NCI-H82 (cell line): ENCODE data around the gene ATAD3B.
A peak's percentile ranks its signal among the peaks of the same experiment; 100 is the strongest.
"Not testable (repeated sequence)": the region's sequence is repeated elsewhere in the genome, so short reads cannot be mapped to it uniquely, and the experiment has no call there.

Source experiments
- DNase-seq: peaks from one replicate; lab custom pipeline; 2025; lab: John Stamatoyannopoulos, UW

ATAD3B gene

DNA sequence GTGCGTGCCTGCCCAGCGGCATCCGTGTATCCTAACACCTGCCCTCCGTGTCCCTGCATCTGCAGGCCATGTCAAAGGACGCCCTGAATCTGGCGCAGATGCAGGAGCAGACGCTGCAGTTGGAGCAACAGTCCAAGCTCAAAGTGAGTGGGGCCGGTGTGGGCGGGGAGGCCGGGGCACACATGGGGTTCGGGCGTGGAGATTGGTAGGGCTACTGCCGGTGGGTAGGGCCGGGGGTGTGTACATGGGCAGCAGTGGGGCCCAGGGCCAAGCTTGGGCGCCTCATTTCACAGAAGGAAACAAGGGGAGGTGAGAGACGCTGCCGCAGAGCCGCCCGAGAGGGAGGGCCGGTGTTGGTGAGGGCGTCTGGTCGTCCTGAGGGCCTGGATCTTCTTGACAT, 20.9 kb upstream of the ATAD3B start:
- DNase-seq: not testable (repeated sequence)

DNA sequence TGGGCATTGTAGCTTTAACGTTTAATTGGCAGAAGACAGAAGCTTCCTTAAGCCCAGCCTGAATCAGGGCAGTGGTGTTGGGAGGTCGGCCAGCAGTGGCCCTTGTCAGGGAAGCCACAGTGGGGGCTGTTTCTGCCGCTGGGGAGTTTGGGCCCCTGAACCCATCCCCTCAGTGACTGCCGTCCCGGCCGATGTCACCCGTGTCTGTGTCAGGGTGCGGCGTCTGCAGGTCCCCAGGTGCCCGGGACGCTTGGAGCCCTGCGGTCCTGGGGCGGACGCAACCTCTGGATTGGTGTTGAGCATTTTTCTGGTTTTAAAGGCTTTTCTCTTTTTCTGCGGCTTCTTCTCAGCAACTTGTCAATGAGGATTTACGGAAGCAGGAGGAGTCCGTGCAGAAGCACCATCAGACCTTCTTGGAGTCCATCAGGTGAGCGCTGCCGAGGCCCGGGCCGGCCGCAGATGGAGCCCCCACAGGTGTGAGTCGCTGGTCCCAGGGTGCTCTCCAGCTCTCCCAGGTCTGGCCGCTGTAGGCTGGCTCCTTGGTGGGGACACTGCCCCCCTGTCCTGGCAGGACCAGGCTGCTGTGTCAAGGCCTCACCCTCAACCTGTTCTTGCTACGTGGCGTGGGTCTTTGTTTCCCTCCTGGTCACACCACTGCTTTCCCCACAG, 19.7 kb upstream of the ATAD3B start:
- no peak for DNase-seq

DNA sequence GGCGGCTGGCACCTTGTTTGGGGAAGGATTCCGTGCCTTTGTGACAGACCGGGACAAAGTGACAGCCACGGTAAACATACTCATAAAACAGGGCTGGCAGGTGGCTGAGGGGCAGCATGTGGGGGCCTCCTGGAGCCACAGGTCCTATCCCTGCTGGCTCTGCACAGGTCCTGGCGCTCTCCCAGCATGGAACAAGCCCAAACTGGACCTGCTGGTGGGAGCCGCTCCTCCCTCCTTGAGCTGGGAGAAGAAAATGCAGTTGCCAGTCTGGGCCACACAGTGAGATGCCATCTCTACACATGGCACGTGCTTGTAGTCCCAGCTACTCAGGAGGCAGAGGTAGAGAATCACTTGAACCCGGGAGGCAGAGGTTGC, 19.2 kb upstream of the ATAD3B start:
- DNase-seq: not testable (repeated sequence)

DNA sequence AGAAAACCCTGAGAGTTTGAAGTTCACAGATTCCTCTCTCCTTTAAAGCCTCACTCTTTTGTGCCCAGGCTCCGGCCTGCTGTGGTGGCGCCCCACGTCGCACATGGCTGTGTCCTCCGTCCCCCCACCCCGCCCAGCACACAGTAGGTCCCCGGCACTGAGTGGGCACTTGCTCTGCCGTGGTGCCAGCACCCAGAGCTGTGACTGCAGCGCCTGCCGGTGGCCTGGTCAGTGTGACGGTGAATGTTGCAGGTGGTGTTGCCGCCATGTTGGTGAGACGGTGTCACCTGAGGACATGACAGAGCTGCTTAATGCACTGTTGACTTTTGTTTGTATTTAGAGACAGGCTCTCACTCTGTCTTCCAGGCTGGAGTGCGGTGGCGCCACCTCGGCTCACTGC, 18.7 kb upstream of the ATAD3B start:
- no peak for DNase-seq

DNA sequence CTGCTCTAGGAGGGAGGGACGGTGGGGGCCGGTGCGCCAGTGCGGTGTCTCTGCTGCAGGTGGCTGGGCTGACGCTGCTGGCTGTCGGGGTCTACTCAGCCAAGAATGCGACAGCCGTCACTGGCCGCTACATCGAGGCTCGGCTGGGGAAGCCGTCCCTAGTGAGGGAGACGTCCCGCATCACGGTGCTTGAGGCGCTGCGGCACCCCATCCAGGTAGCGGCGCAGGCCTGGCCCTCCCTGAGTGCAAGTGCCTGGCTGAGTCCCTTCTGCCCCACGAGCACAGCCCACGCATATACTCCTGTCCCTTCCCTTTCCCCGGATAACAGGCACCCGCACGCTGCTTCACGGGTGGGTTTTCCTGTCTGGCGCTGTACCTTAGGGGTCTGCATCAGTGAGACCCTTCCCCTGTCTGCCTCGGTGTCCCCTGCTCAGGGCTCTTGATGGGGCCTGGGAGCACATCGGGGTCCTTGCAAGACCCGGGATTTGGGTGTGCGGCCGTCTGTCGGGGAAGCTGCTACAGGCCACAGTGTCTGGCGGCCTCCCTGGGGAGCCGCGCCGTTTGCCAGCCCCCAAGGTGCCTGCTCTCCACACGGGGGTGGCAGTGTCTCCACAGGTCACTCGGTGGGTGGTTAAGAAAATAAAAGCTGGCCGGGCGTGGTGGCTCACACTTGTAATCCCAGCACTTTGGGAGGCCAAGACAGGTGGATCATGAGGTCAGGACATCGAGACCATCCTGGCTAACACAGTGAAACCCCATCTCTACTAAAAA, 17.1 kb upstream of the ATAD3B start:
- DNase-seq: not testable (repeated sequence)

DNA sequence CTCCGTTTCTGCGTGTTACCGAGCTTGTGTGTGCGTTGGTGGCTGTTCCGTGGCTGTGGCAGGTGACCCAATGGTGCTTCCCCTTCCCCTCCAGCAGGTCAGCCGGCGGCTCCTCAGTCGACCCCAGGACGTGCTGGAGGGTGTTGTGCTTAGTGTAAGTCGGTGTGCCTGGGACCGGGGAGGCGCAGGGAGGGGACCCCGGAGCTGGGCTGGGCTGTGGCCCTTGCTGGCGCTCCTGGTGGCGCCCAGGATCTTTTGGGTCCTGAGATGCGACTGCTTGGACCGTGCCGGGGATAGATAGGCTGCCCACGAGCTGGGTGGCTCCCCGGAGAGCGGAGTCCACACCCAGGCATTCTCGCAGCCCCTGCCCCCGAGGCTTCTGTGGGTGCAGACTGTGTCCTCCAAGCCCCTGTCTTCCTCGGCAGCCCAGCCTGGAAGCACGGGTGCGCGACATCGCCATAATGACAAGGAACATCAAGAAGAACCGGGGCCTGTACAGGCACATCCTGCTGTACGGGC, 16.1 kb upstream of the ATAD3B start:
- DNase-seq: no peak

DNA sequence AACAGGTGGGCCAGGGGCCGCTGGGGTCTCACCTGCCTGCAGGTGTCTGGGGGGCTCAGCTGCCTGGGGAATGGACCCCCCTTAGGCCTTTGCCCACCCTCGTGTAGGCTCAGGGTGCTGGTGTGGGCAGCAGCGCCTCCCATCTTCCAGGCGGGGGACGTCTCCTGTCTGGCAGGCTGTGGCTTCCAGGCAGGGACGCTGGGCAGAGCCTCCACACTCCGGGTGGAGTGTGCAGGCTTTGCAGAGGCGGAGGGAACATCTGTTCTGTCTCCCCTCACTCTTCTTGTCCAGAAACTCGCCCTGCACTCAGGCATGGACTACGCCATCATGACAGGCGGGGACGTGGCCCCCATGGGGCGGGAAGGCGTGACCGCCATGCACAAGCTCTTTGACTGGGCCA, 15.6 kb upstream of the ATAD3B start:
- DNase-seq: not testable (repeated sequence)

DNA sequence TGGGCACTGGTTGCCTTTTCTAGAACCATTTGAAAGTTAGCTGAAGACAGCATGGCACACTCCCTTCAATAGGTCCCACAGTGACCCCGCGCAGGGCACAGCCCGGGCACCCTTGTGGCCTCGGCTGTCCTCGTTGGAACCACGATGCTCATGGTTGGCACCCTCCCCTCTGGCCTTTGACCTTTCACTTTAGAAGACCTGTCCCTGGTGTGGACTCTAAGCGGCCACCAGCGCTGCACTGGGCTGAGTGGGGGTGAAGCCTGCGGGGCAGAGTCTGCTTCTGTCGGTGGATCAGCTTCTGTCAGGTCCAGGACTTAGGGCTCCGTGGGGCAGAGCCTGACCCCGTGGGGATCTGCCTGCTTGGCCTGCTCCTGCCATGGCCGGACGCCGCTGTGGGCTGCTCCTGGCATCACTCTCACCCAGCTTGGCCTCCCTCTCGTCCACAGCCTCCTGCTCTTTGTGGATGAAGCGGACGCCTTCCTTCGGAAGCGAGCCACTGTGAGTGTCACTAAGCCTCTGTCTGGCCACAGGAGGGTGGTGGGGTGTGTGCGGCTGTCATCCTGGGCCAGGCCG, 14.8 kb upstream of the ATAD3B start:
- DNase-seq: not testable (repeated sequence)

DNA sequence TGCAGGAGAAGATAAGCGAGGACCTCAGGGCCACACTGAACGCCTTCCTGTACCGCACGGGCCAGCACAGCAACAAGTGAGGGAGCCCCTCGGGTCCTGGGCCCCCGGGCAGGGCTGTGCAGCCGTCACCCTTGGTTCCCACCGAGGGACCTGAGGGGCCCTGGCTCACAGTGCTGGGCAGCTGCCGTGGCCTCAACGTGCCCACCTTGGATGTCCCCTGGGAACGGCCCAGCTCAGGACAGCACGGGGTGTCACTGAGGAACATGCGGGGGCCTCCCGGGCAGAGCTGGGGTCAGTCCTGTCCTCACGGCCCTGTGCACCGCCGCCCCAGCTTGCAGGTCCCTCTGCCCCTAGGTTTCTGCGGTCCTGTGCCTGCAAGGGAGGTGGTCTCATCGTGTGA, 12.4 kb upstream of the ATAD3B start:
- not testable (repeated sequence) for DNase-seq

DNA sequence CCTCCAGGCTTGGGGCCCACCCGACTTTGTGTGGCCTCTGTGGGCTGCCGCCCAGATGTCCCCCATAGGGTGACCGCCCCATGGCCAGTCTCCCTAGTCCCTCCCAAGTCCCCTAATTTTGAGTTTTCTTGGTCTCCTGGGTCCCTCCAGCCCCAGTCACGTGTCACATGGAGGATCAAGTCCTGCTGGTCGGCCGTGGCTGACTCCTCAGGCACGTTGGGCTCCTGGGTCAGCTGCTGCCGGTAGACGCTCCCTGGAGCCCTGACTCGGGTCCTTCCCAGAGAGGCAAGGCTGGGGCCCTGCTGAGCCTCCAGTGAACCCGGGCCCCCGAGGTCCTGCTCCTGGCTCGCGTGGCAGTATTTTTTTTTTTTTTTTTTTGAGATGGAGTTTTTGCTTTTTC, 11.9 kb upstream of the ATAD3B start:
- DNase-seq: not testable (repeated sequence)

DNA sequence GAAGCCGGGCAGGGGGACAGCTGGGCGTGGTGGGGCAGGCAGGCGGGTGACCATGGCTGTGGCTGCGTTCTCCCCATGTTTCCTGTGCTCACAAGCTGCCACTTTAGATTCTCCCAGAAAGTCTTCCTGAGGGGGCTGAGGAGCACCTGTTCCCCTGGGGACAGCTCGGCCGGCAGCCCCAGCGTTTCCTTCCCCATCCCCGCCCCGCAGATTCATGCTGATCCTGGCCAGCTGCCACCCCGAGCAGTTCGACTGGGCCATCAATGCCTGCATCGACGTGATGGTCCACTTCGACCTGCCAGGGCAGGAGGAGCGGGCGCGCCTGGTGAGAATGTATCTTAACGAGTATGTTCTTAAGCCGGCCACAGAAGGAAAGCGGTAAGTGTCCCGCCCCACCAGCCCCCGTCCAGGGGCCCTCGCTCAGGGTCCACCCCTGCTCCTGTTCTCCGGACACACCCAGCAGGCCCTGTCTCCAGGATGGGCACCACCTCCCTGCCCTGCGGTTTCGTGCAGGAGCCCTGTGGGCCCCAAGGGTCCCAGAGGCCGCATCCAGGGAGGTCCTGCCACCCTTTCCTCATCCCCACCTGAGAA, 10.9 kb upstream of the ATAD3B start:
- no peak for DNase-seq

DNA sequence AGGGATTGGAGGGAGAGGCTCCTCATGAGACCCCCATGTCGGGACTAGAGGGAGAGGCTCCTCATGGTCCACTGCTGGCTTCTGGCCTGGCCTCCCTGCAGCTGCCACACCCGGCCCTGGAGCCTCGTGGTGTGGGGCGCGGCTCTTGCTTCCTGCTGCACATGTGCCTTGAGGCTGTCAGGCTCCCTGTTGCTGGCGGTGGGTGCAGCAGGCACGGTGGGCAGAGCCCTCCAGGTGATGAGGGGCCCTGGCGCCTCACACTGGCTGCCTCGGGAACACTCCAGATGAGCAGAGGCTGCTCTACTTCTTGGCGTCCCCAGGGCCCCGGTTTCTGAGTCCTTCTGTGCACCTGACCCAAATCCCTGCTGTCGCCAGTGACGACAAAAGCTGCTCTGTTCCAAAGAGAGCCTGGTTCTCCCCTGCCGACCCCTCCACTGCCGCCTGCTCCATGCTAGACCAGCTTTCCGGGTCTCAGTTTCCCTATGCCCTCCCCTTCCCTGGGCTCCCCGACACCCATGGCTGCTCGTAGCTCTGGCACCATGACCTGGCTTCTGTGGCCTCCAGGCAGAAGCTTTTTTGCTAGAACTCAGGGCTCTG, 9.7 kb upstream of the ATAD3B start:
- peak; percentile 41 for DNase-seq

DNA sequence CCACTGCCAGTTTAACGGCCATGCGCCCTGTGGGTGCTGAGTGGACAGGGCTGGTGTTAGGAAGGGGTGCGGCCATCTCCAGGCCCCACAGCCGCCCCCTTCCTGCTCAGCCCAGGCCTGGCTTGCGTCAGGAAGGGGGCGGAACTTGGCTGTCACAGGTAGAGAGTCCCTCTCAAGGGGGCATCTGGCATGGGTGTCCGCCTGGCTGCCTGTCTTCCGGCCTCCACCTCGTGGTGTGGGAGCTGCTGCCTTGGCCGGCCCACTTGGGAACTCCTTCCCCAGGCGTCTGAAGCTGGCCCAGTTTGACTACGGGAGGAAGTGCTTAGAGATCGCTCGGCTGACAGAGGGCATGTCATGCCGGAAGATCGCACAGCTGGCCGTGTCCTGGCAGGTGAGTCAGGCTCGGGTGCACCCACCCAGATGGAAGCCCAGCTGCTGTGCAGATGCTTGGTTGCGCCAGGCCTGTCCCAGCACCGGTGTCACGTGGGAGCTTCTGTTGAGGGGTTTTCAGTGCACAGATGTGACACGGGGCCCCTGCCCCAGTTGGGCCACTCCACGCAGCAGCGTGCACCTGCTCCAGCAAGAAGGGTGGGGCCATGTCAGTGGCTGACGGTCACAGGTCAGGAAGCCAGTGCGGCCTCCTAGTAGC, 9.1 kb upstream of the ATAD3B start:
- peak; percentile 47 for DNase-seq

DNA sequence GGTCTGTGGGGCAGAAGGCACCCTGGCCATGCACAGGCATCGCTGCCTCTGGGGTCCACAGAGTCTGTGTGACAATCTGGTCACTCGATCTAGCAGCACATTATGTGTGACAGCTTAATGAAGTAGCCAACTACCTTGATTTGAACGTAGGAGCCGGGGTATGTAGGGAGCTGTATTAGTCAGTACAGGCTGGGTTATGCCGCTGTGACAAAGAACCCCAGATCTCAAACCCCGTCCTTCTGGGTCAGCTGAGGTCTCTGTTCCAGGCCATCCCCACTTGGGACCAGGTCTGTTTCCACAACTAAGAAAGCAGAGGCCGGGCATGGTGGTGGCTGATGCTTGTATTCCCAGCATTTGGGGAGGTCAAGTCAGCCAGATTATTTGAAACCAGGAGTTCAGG, 8.3 kb upstream of the ATAD3B start:
- DNase-seq: no peak

DNA sequence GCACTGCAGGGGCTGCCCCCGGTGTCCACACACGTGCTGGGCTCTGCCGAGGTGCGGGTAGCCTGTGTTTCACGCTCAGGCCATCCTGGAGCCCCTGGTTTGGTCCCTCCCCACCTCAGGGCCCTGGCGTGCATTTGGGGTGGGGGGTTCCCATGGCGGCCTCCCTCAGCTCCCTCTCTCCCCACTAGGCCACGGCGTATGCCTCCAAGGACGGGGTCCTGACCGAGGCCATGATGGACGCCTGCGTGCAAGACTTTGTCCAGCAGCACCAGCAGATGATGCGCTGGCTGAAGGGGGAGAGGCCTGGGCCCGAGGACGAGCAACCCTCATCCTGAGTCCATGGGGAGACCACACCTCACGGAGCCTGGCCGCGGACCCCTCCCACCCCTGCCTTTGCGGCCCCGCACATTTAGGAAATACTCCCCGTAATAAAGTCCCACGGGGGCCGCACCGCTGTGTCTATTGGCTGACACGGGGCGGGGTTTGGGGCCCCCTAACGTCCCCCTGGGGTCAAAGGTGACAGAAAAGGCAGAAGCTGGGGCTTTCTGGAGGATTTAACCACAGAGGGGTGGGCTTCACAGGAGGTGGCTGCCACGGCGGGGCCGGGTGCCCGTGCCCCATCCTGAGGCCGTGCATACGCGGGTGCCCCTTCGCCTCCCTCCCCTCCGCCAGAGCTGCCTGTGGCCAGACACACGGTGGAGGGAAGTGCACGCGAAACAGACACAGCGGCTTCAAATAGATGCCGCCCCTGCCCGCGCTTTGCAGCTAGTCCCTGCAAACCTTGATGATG, 3.2 kb upstream of the ATAD3B start:
- DNase-seq: not testable (repeated sequence)

DNA sequence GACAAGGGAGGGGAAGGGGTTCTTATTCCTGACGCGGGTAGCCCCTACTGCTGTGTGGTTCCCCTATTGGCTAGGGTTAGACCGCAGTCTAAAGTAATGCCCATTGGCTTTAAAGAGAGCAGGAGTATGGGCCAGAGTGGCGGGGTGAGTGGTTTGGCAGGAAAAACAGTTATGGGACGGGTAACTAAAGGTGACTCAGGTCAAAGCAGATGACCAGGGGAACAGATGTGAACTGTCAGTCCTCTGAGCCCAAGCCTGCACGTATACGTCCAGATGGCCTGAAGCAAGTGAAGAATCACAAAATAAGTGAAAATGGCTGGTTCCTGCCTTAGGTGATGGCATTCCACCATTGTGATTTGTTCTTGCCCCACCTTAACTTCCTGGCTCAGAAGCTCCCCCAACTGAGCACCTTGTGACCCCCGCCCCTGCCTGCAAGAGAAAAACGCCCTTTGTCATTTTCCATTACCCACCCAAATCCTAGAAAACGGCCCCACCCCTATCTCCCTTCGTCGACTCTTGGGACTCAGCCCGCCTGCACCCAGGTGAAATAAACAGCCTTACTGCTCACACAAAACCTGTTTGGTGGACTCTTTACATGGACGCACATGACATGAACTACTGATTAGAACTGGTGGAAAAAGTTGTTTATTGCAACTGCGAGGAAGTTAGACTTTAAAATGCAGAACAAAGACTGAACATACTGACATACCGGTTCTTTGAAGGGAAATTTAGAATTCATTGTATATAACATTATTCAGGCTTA, 758 bp upstream of the ATAD3B start:
- DNase-seq: peak; percentile 52

DNA sequence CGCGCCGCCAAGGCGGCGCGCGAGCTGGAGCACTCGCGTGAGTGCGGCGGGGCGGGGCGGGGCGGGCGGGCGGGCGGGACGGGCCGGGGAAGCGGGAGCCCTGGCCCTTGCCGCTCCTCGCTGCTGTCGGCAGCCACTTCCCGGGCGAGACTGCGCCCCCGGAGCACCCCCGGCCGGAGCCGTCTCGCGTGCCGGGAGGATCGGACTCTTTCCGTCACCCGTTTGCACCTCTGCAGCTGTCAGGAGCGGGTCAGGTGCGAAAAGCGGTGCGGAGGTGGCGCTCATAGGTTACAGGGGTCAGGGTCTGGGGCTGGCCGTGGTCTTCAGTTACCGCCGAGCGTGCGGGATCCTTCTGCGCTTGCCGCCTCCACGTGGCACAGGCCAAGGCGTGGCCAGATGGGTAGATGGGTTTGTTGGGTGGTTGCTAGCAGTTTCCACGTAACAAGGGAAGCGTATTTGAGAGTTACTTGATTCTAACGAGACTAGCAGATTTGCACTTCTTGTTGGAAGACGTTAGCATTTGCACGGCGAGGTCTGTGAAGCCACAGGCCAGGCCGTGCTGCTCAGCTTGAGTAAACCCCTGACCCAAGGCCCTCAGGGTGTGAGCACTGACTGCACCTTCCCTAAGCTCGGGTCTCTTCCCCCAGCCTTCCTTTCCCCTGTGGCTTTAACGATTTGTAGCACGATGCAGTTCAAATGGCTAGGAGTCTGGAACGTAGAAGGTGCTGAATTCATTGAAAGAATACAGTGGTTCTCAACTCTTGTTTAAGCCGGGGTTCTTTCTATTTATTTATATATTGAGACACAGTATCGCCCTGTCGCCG, 700 bp downstream of the ATAD3B start:
- peak; percentile 52 for DNase-seq

DNA sequence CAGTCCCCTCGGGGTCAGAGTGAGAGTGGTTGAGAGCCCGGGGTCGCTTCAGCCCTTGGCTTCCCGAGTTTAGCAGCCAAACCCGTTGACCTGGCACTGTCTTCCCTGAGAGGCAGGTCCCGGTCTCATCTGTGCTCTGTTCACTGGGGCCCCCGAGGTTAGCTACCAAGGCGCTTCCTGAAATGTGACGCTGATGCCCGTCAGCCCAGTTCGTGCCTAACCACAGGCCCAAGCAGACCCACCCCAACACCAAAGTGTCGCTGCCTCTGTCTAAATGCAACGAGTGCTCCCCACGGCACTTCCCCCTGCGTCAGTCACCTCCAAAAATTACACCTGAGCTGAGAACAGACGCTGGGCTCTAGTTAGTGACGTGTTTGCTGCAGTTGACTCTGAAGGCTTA, 4.4 kb downstream of the ATAD3B start:
- not testable (repeated sequence) for DNase-seq

DNA sequence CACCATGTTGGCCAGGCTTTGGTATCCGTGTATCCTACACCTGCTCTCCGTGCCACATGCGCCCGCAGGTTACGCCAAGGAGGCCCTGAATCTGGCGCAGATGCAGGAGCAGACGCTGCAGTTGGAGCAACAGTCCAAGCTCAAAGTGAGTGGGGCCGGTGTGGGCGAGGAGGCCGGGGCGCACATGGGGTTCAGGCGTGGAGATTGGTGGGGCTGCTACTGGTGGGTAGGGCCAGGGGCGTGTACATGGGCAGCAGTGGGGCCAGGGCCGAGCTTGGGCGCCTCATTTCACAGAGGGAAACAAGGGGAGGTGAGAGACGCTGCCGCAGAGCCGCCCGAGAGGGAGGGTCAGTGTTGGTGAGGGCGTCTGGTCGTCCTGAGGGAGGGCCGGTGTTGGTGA, 5.6 kb downstream of the ATAD3B start:
- no peak for DNase-seq
